Caco-2 (cell line): Measurements from ENCODE around the gene ACAA2. TPM values are rescaled to one million over a fixed set of nuclear protein-coding genes. Genes with fewer than 3 reads are reported as not detected.
A peak's percentile ranks its signal among the peaks of the same experiment; 100 is the strongest.

Experiments
- BruUV-seq: library from RNA; stranded (reverse); fragments of 400-500 nt; replicated peaks from 2 replicates; lab custom pipeline; 2021; lab: Mats Ljungman, UMichigan
- CTCF ChIA-PET: fragments of 300-600 bp; sonication (Branson Sonifier 250); formaldehyde crosslinking; loops from one replicate; lab custom pipeline; 2022; ENCODE audit warnings: antibody characterized with exemption; lab: Charles Lee
- POLR2A ChIA-PET: fragments of 300-600 bp; sonication (Branson Sonifier 250); formaldehyde crosslinking; loops from one replicate; lab custom pipeline; 2022; ENCODE audit warnings: antibody characterized with exemption; lab: Charles Lee
- DNase-seq, 2 experiments: peaks; one replicate each; pipeline versions ENCODE4 v3.0.0 to v3.0.0-alpha.2; 2020 to 2022
- H3K27me3 ChIP-seq: replicated peaks from 2 replicates; pipeline ENCODE4 v1.6.0; 2011; ENCODE audit warnings: low read length; ENCODE audit not compliant: control insufficient read depth, insufficient read depth
- H3K36me3 ChIP-seq: 2 replicates; pipeline ENCODE4 v1.5.1; 2011; ENCODE audit warnings: low read length; ENCODE audit not compliant: control insufficient read depth, insufficient read depth
- H3K4me1 ChIP-seq: fragments of 250-450 bp; sonication (Bioruptor Pico); 2 replicates; pipeline ENCODE4 v1.5.1; 2020; ENCODE audit warnings: mild to moderate bottlenecking
- H3K4me3 ChIP-seq: 2 replicates; pipeline ENCODE4 v1.5.1; 2011; ENCODE audit warnings: low read depth, mild to moderate bottlenecking, control low read depth, low read length
- H3K9me3 ChIP-seq: fragments of 250-450 bp; sonication (Bioruptor Pico); 2 replicates; pipeline ENCODE4 v1.5.1; 2020; ENCODE audit warnings: mild to moderate bottlenecking, moderate library complexity
- H3K27ac Mint-ChIP-seq: one replicate; pipeline ENCODE4 v1.8.0; 2022; ENCODE audit warnings: mixed read lengths; ENCODE audit not compliant: unreplicated experiment
- H3K27me3 Mint-ChIP-seq: one replicate; pipeline ENCODE4 v1.8.0; 2022; ENCODE audit warnings: mixed read lengths; ENCODE audit not compliant: insufficient read depth, unreplicated experiment
- H3K36me3 Mint-ChIP-seq: one replicate; pipeline ENCODE4 v1.8.0; 2022; ENCODE audit warnings: mild to moderate bottlenecking, mixed read lengths; ENCODE audit not compliant: insufficient read depth, unreplicated experiment
- H3K4me1 Mint-ChIP-seq: one replicate; pipeline ENCODE4 v1.8.0; 2022; ENCODE audit warnings: low read depth, mixed read lengths; ENCODE audit not compliant: unreplicated experiment
- H3K4me3 Mint-ChIP-seq: one replicate; pipeline ENCODE4 v1.8.0; 2022; ENCODE audit warnings: mild to moderate bottlenecking, moderate library complexity, mixed read lengths; ENCODE audit not compliant: unreplicated experiment
- H3K9me3 Mint-ChIP-seq: one replicate; pipeline ENCODE4 v1.8.0; 2022; ENCODE audit warnings: mixed read lengths; ENCODE audit not compliant: unreplicated experiment
- intact Hi-C: fragments of 100-400 bp; cut with micrococcal nuclease; formaldehyde crosslinking; loops from one replicate; pipeline ENCODE4 v1.10.0; 2022; ENCODE audit not compliant: unreplicated experiment
- total RNA-seq: library from RNA; stranded (reverse); gene quantifications from 2 replicates; pipeline ENCODE4 v1.2.3, GENCODE V29; 2022
- TF ChIP-seq, protein P1 (sequence below), 2 experiments: fragments of 200-600 bp in 1 of 2; IDR thresholded peaks; 1 replicate in 1 of 2; 2 replicates in 1 of 2; pipeline versions ENCODE4 v1.5.1 to v1.8.0; 2011 to 2022; ENCODE audit warnings: antibody characterized with exemption in 1 of 2, control low read depth in 1 of 2, inconsistent platforms in 1 of 2, low read depth in 1 of 2, low read length in 1 of 2, mild to moderate bottlenecking in 1 of 2, moderate library complexity in 1 of 2; ENCODE audit not compliant: insufficient read depth in 1 of 2, severe bottlenecking in 1 of 2, unreplicated experiment in 1 of 2

The ACAA2 gene
- total RNA-seq, 1 experiment from 2014 or later: 207 TPM

DNA sequence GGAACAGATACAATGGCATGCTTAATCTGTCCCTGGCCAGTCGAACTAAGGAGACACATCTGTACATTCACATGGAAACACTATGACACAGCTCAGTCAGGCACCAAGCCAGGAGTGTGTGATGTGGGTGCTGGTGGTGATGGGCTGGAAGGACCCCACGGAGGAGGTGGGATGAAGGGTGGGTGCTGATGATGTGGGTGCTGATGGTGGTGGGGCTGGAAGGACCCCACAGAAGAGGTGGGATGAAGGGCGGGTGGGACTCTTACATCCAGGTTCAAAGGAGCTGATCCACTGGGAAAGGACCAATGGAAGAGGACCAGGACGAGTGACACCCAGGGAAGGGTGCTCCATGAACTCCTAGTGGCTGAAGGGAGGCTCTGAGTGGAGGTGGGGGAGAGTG lies 34.8 kb upstream of the ACAA2 start:
- H3K27me3 Mint-ChIP-seq: no peaks in the 10 kb centered on the region
- H3K36me3 Mint-ChIP-seq: peaks cover 20% of the 10 kb centered on the region
- no peaks in the 10 kb centered on the region for H3K4me1 Mint-ChIP-seq
- H3K4me1 ChIP-seq: no peaks in the 10 kb centered on the region
- no peaks in the 10 kb centered on the region for H3K36me3 ChIP-seq
- ChIA-PET POLR2A (no interaction called here), CTCF (no interaction called here)
- H3K9me3 ChIP-seq: no peaks in the 10 kb centered on the region
- DNase-seq: no peak
- intact Hi-C loops: no loop called here
- TF ChIP-seq, protein P1, sequence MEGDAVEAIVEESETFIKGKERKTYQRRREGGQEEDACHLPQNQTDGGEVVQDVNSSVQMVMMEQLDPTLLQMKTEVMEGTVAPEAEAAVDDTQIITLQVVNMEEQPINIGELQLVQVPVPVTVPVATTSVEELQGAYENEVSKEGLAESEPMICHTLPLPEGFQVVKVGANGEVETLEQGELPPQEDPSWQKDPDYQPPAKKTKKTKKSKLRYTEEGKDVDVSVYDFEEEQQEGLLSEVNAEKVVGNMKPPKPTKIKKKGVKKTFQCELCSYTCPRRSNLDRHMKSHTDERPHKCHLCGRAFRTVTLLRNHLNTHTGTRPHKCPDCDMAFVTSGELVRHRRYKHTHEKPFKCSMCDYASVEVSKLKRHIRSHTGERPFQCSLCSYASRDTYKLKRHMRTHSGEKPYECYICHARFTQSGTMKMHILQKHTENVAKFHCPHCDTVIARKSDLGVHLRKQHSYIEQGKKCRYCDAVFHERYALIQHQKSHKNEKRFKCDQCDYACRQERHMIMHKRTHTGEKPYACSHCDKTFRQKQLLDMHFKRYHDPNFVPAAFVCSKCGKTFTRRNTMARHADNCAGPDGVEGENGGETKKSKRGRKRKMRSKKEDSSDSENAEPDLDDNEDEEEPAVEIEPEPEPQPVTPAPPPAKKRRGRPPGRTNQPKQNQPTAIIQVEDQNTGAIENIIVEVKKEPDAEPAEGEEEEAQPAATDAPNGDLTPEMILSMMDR (IDR thresholded peaks at IDR 0.05; ENCODE audit: insufficient read depth in 1 of 2, low read depth in 1 of 2, low read length in 1 of 2, severe bottlenecking in 1 of 2, unreplicated experiment in 1 of 2): no peak
- no TSS peak for BruUV-seq
- no peak overlapping the region for H3K4me3 ChIP-seq
- no peaks in the 10 kb centered on the region for H3K9me3 Mint-ChIP-seq
- peak overlapping the region; percentile 39 for H3K27ac Mint-ChIP-seq
- H3K4me3 Mint-ChIP-seq: no peak overlapping the region
- H3K27me3 ChIP-seq: no peaks in the 10 kb centered on the region

DNA sequence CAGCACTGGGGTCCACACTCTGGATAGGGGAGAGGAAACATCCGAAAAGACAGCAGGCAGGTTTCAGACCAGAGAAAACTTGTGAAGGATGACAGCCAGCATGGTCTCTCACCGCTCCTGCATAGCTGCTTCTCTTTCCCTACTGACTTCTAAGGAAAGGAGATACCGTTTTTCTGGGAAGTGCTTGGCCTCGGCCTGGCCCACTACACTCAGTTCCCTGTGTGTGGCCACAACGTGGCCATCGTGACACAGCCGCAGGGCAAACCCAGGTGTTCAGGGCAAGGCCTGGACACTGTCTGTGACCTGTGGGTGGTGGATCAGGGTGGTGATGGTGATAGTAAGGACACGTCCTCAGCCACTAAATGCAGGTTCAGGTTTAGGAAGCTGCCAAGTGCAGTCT lies 34.2 kb upstream of the ACAA2 start:
- Mint-ChIP-seq H3K4me3 (no peak overlapping the region), H3K36me3 (peaks cover 17% of the 10 kb centered on the region), H3K27ac (no peak overlapping the region), H3K27me3 (no peaks in the 10 kb centered on the region), H3K4me1 (no peaks in the 10 kb centered on the region), H3K9me3 (no peaks in the 10 kb centered on the region)
- TF ChIP-seq, protein P1 (IDR thresholded peaks at IDR 0.05; ENCODE audit: insufficient read depth in 1 of 2, low read depth in 1 of 2, low read length in 1 of 2, severe bottlenecking in 1 of 2, unreplicated experiment in 1 of 2): no peak
- ChIA-PET CTCF (no interaction called here), POLR2A (no interaction called here)
- H3K4me3 ChIP-seq: no peak overlapping the region
- DNase-seq: no peak
- no peaks in the 10 kb centered on the region for H3K27me3 ChIP-seq
- intact Hi-C loops: no loop called here
- H3K9me3 ChIP-seq: no peaks in the 10 kb centered on the region
- no peaks in the 10 kb centered on the region for H3K4me1 ChIP-seq
- no peaks in the 10 kb centered on the region for H3K36me3 ChIP-seq
- BruUV-seq: no TSS peak

DNA sequence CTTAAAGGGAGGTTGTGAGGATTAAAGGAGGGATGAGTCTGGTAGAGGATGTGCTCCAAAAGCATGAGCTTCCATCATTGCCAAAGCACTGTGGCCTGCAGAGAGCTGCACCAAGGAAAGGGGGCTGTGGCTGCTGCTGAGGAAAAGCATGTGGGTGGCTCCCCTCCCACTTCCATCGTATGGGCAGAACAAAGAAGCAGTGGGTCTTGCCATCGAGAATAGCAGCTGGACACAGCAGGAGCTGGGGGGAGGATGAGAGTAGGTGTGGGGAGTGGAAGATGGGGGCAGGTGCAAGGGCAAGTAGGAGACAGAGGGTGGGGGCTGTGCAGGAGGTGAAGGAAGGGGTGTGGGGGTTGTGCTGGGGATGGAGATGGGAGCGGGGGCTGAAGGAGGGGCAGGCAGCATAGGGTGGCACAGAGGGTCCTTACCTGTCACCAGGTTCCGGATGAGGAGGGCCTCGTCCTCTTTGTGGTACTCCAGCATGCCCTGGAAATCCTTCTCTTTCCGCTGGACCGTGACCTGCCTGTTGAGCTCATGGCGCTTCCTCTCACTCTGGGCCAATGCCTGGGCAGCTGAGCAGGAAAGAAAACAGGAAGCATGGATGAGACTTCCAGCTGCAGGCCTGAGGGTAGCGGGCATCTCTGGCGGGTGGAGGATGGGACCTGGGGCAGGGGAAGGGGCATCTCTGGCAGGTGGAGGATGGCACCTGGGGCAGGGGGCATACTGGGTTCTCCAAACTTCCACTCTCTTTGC lies 33.6 kb upstream of the ACAA2 start:
- H3K4me1 Mint-ChIP-seq: no peaks in the 10 kb centered on the region
- H3K27ac Mint-ChIP-seq: no peak overlapping the region
- H3K36me3 ChIP-seq: no peaks in the 10 kb centered on the region
- intact Hi-C loops: no loop called here
- H3K27me3 ChIP-seq: no peaks in the 10 kb centered on the region
- H3K4me3 Mint-ChIP-seq: no peak overlapping the region
- H3K9me3 Mint-ChIP-seq: no peaks in the 10 kb centered on the region
- CTCF ChIA-PET: no interaction called here
- H3K27me3 Mint-ChIP-seq: no peaks in the 10 kb centered on the region
- TF ChIP-seq, protein P1 (IDR thresholded peaks at IDR 0.05; ENCODE audit: insufficient read depth in 1 of 2, low read depth in 1 of 2, low read length in 1 of 2, severe bottlenecking in 1 of 2, unreplicated experiment in 1 of 2): no peak
- POLR2A ChIA-PET: no interaction called here
- H3K36me3 Mint-ChIP-seq: peaks cover 17% of the 10 kb centered on the region
- DNase-seq: no peak
- no peaks in the 10 kb centered on the region for H3K9me3 ChIP-seq
- BruUV-seq: no TSS peak
- H3K4me1 ChIP-seq: no peaks in the 10 kb centered on the region
- H3K4me3 ChIP-seq: no peak overlapping the region
